DND-41 (cell line): ENCODE data around the gene FBXL20.

Experiments
- CTCF ChIP-seq: IDR thresholded peaks from 2 replicates; pipeline ENCODE4 v1.5.1; 2012; ENCODE audit warnings: borderline replicate concordance, low read length, moderate library complexity, mild to moderate bottlenecking; ENCODE audit not compliant: poor library complexity, severe bottlenecking; ENCODE audit errors: extremely low read depth
- EZH2 ChIP-seq: IDR thresholded peaks from 3 replicates; pipeline ENCODE4 v1.6.1; 2012; ENCODE audit warnings: borderline replicate concordance, low read depth, mild to moderate bottlenecking, moderate library complexity, low read length, inconsistent platforms; ENCODE audit not compliant: severe bottlenecking

- TF ChIP-seq CTCF, result no peak
- TF ChIP-seq EZH2, result no peak
Measured at GRCh38 chr17:39219647-39220154, 181.7 kb downstream of the FBXL20 start.
